BE2C (cell line): Measurements from ENCODE around the gene TTC13.

Source experiments
- DNase-seq: peaks from one replicate; pipeline ENCODE4 v3.0.0-alpha.2; 2020
- H3K27me3 ChIP-seq: fragments of 250-450 bp; sonication (Bioruptor Pico); 2 replicates; pipeline ENCODE4 v1.5.1; 2020; ENCODE audit warnings: mild to moderate bottlenecking
- H3K36me3 ChIP-seq: fragments of 250-450 bp; sonication (Bioruptor Pico); 2 replicates; pipeline ENCODE4 v1.5.1; 2020; ENCODE audit warnings: mild to moderate bottlenecking
- H3K4me1 ChIP-seq: fragments of 250-450 bp; sonication (Bioruptor Pico); 2 replicates; pipeline ENCODE4 v1.5.1; 2020
- H3K4me3 ChIP-seq: 2 replicates; pipeline ENCODE4 v1.5.1; 2011; ENCODE audit warnings: low read depth, low read length
- H3K9me3 ChIP-seq: fragments of 250-450 bp; sonication (Bioruptor Pico); 2 replicates; pipeline ENCODE4 v1.5.1; 2020
- TF ChIP-seq, protein P1 (sequence below): IDR thresholded peaks from 2 replicates; pipeline ENCODE4 v1.5.1; 2012; ENCODE audit warnings: mild to moderate bottlenecking, low read depth, low read length

Gene TTC13

GRCh38 chr1:230976360-230976759 is 2.3 kb downstream of the TTC13 start:
- TF ChIP-seq, protein P1, sequence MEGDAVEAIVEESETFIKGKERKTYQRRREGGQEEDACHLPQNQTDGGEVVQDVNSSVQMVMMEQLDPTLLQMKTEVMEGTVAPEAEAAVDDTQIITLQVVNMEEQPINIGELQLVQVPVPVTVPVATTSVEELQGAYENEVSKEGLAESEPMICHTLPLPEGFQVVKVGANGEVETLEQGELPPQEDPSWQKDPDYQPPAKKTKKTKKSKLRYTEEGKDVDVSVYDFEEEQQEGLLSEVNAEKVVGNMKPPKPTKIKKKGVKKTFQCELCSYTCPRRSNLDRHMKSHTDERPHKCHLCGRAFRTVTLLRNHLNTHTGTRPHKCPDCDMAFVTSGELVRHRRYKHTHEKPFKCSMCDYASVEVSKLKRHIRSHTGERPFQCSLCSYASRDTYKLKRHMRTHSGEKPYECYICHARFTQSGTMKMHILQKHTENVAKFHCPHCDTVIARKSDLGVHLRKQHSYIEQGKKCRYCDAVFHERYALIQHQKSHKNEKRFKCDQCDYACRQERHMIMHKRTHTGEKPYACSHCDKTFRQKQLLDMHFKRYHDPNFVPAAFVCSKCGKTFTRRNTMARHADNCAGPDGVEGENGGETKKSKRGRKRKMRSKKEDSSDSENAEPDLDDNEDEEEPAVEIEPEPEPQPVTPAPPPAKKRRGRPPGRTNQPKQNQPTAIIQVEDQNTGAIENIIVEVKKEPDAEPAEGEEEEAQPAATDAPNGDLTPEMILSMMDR: no peak
- DNase-seq: no peak
- no peak overlapping the region for H3K4me3 ChIP-seq

DNA sequence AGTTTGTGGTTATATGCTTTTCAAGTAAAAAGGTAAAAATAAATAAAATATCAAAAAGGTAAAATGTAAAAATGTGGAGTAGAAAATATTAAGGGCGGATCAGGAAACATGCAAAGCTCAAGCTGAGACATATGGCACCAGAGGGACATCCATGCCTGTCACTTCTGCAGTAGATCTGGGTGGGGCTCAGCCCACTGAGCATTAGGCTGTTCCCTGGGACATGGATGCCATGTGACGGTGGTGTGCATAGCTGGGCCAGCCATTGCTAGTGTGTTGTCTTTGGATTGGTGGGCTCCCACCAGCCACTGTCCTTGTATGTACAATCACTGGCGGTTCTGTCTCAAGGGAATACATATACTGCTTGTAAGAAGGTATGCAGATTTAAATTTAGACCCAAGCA is 3.0 kb downstream of the TTC13 start:
- Histone ChIP-seq H3K27me3 (no peaks in the 10 kb centered on the region), H3K4me1 (no peaks in the 10 kb centered on the region), H3K9me3 (no peaks in the 10 kb centered on the region), H3K36me3 (no peaks in the 10 kb centered on the region), H3K4me3 (no peak overlapping the region)
- TF ChIP-seq, protein P1: no peak
- DNase-seq: no peak

More at GRCh38 chr1:230976360-230976759, 2.3 kb downstream of the TTC13 start:
- no peaks in the 10 kb centered on the region for H3K4me1 ChIP-seq
- no peaks in the 10 kb centered on the region for H3K27me3 ChIP-seq
- H3K36me3 ChIP-seq: no peaks in the 10 kb centered on the region
- H3K9me3 ChIP-seq: no peaks in the 10 kb centered on the region

- H3K36me3 ChIP-seq: no peaks in the 10 kb centered on the region
- DNase-seq: no peak
- no peak overlapping the region for H3K4me3 ChIP-seq
- no peaks in the 10 kb centered on the region for H3K27me3 ChIP-seq
- H3K4me1 ChIP-seq: no peaks in the 10 kb centered on the region
- no peaks in the 10 kb centered on the region for H3K9me3 ChIP-seq
- TF ChIP-seq, protein P1: no peak
Observed at GRCh38 chr1:230972855-230973271, 5.8 kb downstream of the TTC13 start.

- TF ChIP-seq, protein P1: no peak
- no peaks in the 10 kb centered on the region for H3K27me3 ChIP-seq
- H3K36me3 ChIP-seq: no peaks in the 10 kb centered on the region
- no peaks in the 10 kb centered on the region for H3K9me3 ChIP-seq
- H3K4me1 ChIP-seq: no peaks in the 10 kb centered on the region
- no peak overlapping the region for H3K4me3 ChIP-seq
- no peak for DNase-seq
Observed at GRCh38 chr1:230971771-230972170, 6.9 kb downstream of the TTC13 start.

DNA sequence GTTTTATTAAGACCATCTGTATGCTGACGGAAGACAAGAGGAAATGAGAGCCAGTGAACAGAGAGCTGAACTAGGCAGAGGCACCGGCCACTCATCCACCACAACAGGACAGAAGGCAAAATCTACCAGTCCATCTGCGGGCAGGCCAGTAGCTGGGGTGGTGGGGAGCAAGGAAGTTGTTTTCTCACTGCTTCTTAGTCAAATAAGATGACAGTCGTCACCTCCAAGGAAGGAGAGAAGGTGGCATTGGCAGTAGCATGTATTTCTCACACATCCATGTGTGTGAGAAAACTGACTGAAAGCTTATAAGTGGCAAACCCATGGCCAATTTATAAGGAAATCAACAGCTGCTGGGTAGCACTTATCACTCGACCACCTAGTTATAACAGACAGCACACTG is 8.2 kb downstream of the TTC13 start:
- Histone ChIP-seq H3K4me3 (no peak overlapping the region), H3K4me1 (no peaks in the 10 kb centered on the region), H3K9me3 (no peaks in the 10 kb centered on the region), H3K36me3 (no peaks in the 10 kb centered on the region), H3K27me3 (no peaks in the 10 kb centered on the region)
- TF ChIP-seq, protein P1: no peak
- DNase-seq: no peak

GRCh38 chr1:230966358-230966873 is 12.2 kb downstream of the TTC13 start:
- H3K4me3 ChIP-seq: no peak overlapping the region
- no peaks in the 10 kb centered on the region for H3K36me3 ChIP-seq
- H3K9me3 ChIP-seq: no peaks in the 10 kb centered on the region
- TF ChIP-seq, protein P1: no peak
- H3K27me3 ChIP-seq: no peaks in the 10 kb centered on the region
- H3K4me1 ChIP-seq: no peaks in the 10 kb centered on the region
- no peak for DNase-seq
